ENCODE measurements around the gene LOXHD1. TPM values are rescaled to one million over a fixed set of nuclear protein-coding genes. Genes with fewer than 3 reads are reported as not detected.
A peak's percentile ranks its signal among the peaks of the same experiment; 100 is the strongest.

LOXHD1 gene
- total and polyA plus RNA-seq, 2 of the 13 experiments (the other 11 are each of a cell fraction or from before 2014, with no cell fraction given) = not detected

DNA sequence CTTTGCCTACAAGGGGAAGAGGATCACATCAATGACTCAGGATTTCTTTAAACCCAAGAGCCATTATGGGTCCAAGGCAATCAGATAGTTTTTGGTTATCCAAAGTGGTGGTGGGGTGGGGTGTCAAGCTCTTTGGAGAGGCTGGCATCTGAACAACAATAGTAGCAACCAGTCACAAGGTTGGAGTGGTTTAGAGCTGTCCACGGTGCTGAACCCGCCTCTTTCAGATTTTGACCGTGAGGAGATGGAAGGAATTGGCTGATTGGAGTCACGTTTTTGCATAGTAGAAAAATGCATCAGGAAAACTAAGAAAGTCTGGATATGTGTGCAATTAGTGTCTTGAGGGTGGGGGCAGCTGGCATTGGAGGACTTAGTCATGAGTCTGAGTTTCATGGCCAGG lies 159.9 kb downstream of the LOXHD1 start (continued):
- TF ChIP-seq, protein P1, sequence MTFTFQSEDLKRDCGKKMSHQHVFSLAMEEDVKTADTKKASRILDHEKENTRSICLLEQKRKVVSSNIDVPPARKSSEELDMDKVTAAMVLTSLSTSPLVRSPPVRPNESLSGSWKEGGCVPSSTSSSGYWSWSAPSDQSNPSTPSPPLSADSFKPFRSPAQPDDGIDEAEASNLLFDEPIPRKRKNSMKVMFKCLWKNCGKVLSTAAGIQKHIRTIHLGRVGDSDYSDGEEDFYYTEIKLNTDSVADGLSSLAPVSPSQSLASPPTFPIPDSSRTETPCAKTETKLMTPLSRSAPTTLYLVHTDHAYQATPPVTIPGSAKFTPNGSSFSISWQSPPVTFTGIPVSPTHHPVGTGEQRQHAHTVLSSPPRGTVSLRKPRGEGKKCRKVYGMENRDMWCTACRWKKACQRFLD (CRISPR knock-in tag; IDR thresholded peaks at IDR 0.05; ENCODE audit: borderline replicate concordance) = no peak
- TF ChIP-seq, protein P2, sequence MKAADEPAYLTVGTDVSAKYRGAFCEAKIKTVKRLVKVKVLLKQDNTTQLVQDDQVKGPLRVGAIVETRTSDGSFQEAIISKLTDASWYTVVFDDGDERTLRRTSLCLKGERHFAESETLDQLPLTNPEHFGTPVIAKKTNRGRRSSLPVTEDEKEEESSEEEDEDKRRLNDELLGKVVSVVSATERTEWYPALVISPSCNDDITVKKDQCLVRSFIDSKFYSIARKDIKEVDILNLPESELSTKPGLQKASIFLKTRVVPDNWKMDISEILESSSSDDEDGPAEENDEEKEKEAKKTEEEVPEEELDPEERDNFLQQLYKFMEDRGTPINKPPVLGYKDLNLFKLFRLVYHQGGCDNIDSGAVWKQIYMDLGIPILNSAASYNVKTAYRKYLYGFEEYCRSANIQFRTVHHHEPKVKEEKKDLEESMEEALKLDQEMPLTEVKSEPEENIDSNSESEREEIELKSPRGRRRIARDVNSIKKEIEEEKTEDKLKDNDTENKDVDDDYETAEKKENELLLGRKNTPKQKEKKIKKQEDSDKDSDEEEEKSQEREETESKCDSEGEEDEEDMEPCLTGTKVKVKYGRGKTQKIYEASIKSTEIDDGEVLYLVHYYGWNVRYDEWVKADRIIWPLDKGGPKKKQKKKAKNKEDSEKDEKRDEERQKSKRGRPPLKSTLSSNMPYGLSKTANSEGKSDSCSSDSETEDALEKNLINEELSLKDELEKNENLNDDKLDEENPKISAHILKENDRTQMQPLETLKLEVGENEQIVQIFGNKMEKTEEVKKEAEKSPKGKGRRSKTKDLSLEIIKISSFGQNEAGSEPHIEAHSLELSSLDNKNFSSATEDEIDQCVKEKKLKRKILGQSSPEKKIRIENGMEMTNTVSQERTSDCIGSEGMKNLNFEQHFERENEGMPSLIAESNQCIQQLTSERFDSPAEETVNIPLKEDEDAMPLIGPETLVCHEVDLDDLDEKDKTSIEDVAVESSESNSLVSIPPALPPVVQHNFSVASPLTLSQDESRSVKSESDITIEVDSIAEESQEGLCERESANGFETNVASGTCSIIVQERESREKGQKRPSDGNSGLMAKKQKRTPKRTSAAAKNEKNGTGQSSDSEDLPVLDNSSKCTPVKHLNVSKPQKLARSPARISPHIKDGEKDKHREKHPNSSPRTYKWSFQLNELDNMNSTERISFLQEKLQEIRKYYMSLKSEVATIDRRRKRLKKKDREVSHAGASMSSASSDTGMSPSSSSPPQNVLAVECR (CRISPR knock-in tag; IDR thresholded peaks at IDR 0.05; ENCODE audit: borderline replicate concordance) = no peak
- TF ChIP-seq NFE2 (CRISPR knock-in tag; IDR thresholded peaks at IDR 0.05) = no peak
- TF ChIP-seq POLR2AphosphoS5 (IDR thresholded peaks at IDR 0.05; ENCODE audit: low read depth, low read length) = no peak
- TF ChIP-seq ZSCAN31 (CRISPR knock-in tag; IDR thresholded peaks at IDR 0.05; ENCODE audit: low read depth) = no peak
- TF ChIP-seq ZEB1 (IDR thresholded peaks at IDR 0.05; ENCODE audit: insufficient replicate concordance, low read depth) = no peak
- TF ChIP-seq, protein P3, sequence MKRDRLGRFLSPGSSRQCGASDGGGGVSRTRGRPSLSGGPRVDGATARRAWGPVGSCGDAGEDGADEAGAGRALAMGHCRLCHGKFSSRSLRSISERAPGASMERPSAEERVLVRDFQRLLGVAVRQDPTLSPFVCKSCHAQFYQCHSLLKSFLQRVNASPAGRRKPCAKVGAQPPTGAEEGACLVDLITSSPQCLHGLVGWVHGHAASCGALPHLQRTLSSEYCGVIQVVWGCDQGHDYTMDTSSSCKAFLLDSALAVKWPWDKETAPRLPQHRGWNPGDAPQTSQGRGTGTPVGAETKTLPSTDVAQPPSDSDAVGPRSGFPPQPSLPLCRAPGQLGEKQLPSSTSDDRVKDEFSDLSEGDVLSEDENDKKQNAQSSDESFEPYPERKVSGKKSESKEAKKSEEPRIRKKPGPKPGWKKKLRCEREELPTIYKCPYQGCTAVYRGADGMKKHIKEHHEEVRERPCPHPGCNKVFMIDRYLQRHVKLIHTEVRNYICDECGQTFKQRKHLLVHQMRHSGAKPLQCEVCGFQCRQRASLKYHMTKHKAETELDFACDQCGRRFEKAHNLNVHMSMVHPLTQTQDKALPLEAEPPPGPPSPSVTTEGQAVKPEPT (CRISPR knock-in tag; IDR thresholded peaks at IDR 0.05; ENCODE audit: low read depth) = no peak
- TF ChIP-seq, protein P4, sequence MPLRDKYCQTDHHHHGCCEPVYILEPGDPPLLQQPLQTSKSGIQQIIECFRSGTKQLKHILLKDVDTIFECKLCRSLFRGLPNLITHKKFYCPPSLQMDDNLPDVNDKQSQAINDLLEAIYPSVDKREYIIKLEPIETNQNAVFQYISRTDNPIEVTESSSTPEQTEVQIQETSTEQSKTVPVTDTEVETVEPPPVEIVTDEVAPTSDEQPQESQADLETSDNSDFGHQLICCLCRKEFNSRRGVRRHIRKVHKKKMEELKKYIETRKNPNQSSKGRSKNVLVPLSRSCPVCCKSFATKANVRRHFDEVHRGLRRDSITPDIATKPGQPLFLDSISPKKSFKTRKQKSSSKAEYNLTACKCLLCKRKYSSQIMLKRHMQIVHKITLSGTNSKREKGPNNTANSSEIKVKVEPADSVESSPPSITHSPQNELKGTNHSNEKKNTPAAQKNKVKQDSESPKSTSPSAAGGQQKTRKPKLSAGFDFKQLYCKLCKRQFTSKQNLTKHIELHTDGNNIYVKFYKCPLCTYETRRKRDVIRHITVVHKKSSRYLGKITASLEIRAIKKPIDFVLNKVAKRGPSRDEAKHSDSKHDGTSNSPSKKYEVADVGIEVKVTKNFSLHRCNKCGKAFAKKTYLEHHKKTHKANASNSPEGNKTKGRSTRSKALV (CRISPR knock-in tag; IDR thresholded peaks at IDR 0.05) = no peak
- TF ChIP-seq, protein P5, sequence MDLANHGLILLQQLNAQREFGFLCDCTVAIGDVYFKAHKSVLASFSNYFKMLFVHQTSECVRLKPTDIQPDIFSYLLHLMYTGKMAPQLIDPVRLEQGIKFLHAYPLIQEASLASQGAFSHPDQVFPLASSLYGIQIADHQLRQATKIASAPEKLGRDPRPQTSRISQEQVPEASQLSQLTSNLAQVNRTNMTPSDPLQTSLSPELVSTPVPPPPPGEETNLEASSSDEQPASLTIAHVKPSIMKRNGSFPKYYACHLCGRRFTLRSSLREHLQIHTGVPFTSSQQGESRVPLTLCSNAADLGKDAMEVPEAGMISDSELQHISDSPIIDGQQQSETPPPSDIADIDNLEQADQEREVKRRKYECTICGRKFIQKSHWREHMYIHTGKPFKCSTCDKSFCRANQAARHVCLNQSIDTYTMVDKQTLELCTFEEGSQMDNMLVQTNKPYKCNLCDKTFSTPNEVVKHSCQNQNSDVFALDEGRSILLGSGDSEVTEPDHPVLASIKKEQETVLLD (CRISPR knock-in tag; IDR thresholded peaks at IDR 0.05; ENCODE audit: low read depth) = no peak
- TF ChIP-seq NFRKB (IDR thresholded peaks at IDR 0.05) = no peak
- 0 out of 2 replicates have a peak, but pooled peaks have one; percentile 46 for TF ChIP-seq NKX3-1 (CRISPR knock-in tag; IDR thresholded peaks at IDR 0.05)
- TF ChIP-seq, protein P6, sequence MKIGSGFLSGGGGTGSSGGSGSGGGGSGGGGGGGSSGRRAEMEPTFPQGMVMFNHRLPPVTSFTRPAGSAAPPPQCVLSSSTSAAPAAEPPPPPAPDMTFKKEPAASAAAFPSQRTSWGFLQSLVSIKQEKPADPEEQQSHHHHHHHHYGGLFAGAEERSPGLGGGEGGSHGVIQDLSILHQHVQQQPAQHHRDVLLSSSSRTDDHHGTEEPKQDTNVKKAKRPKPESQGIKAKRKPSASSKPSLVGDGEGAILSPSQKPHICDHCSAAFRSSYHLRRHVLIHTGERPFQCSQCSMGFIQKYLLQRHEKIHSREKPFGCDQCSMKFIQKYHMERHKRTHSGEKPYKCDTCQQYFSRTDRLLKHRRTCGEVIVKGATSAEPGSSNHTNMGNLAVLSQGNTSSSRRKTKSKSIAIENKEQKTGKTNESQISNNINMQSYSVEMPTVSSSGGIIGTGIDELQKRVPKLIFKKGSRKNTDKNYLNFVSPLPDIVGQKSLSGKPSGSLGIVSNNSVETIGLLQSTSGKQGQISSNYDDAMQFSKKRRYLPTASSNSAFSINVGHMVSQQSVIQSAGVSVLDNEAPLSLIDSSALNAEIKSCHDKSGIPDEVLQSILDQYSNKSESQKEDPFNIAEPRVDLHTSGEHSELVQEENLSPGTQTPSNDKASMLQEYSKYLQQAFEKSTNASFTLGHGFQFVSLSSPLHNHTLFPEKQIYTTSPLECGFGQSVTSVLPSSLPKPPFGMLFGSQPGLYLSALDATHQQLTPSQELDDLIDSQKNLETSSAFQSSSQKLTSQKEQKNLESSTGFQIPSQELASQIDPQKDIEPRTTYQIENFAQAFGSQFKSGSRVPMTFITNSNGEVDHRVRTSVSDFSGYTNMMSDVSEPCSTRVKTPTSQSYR (CRISPR knock-in tag; IDR thresholded peaks at IDR 0.05; ENCODE audit: borderline replicate concordance) = no peak
- TF ChIP-seq ATF7 (IDR thresholded peaks at IDR 0.05) = no peak
- no peak for TF ChIP-seq ATF7 (CRISPR knock-in tag; IDR thresholded peaks at IDR 0.05)
- no peak for TF ChIP-seq AHR (CRISPR knock-in tag; IDR thresholded peaks at IDR 0.05)
- TF ChIP-seq EED (CRISPR knock-in tag; IDR thresholded peaks at IDR 0.05) = no peak
